Right lobe of liver (tissue), 6 donors: ENCODE results near the gene NFAT5. TPM values are rescaled to one million over a fixed set of nuclear protein-coding genes. Genes with fewer than 3 reads are reported as not detected.
"Not testable (repeated sequence)": the region's sequence is repeated elsewhere in the genome, so short reads cannot be mapped to it uniquely, and the experiment has no call there.

Source experiments
- ATAC-seq, 4 donors: fragments of 200-7000 bp; cut with Tn5 transposase; one replicate each; pipeline ENCODE4 v1.9.1; 2020; ENCODE audit warnings: mild to moderate bottlenecking in 4 of 4, moderate library complexity in 4 of 4
- DNase-seq, 3 donors: peaks; one replicate each; pipeline ENCODE4 v3.0.0-alpha.2; 2020
- H3K27ac ChIP-seq, 3 donors: fragments of 200-600 bp; one replicate each; pipeline ENCODE4 v1.8.0; 2022
- H3K27me3 ChIP-seq, 2 donors: fragments of 200-600 bp; one replicate each; pipeline ENCODE4 v1.8.0; 2022
- H3K36me3 ChIP-seq, 4 donors: fragments of 200-600 bp; sonication (generic) in 1 of 4; one replicate each; pipeline versions ENCODE4 v1.5.1 to v1.8.0; 2017 to 2022; ENCODE audit warnings: control low read depth in 1 of 4
- H3K4me1 ChIP-seq, 4 donors: fragments of 200-600 bp; sonication (generic) in 1 of 4; one replicate each; pipeline versions ENCODE4 v1.5.1 to v1.8.0; 2017 to 2022; ENCODE audit warnings: control low read depth in 1 of 4
- H3K4me3 ChIP-seq, 3 donors: fragments of 200-600 bp; one replicate each; pipeline ENCODE4 v1.8.0; 2022
- H3K9me3 ChIP-seq, 4 donors: fragments of 200-600 bp; sonication (generic) in 1 of 4; one replicate each; pipeline versions ENCODE4 v1.5.1 to v1.8.0; 2017 to 2022; ENCODE audit warnings: control low read depth in 1 of 4
- POLR2A ChIP-seq: fragments of 450-650 bp; IDR thresholded peaks from one replicate; pipeline ENCODE4 v1.6.1; 2017; ENCODE audit warnings: antibody characterized with exemption, mild to moderate bottlenecking
- WGBS: methylation state at CpG from one replicate; pipeline ENCODE4 v1.1.6; 2018; ENCODE audit warnings: low coverage, low lambda C conversion rate; ENCODE audit not compliant: insufficient coverage; ENCODE audit errors: missing lambda C conversion rate; 5-methylcytosine and 5-hydroxymethylcytosine counted together
- intact Hi-C, 2 donors: fragments of 100-400 bp; cut with DNase I; formaldehyde crosslinking; loops; one replicate each; pipeline versions ENCODE4 v1.11.2 to v1.14.1; 2022
- total RNA-seq, 6 experiments: library from RNA; depleted of rRNA in 2 of 6; stranded (reverse); fragments of >200 nt in 2 of 6; fragmentation: NEBNext Ultra II Directional in 3 of 6; extraction: Animal tissue kit (Norgen Biotek cat#: 25700) in 3 of 6; gene quantifications; one replicate each; pipeline versions ENCODE4 v1.1.0 to v1.2.4, GENCODE V29; 2016 to 2023
- TF ChIP-seq, protein P1 (sequence below), 4 donors: fragments of 200-600 bp in 3 of 4; fragments of 450-650 bp in 1 of 4; IDR thresholded peaks; one replicate each; pipeline versions ENCODE4 v1.5.1 to v1.8.0; 2016 to 2022; ENCODE audit warnings: antibody characterized with exemption in 4 of 4, mild to moderate bottlenecking in 2 of 4
- donor health status: DM: no; HTN: yes; CAD: no.
- donor health status: DM: no; HTN: no; CAD: no.
- donor health status: DM: no; HTN: no; CAD: no.
- donor health status: DM: no; HTN: yes; CAD: no.
- donor health status: DM: no; HTN: yes; CAD: no.

NFAT5 gene
- total RNA-seq, 6 experiments from 2014 or later, result 10.3 to 19.6 (median 14.8) TPM

DNA sequence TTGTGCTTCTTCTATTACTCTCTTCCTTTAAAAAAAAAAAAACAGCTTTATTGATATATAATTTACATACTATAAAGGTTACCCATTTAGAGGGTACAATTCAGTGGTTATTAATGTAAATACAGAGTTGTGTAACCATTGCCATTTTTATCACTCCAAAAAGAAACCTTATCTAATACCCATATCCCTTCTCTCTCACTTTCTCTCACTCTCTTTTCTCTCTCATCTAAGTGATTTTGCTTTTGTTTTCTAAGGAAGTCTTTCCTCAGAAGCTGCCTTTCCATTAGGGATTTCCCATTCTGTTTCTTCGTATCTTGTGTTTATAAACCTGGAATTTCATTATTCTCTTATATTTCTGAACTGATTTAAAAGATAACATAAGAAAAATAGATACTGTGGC is 55.5 kb downstream of the NFAT5 start:
- no peak for TF ChIP-seq POLR2A
- TF ChIP-seq, protein P1, sequence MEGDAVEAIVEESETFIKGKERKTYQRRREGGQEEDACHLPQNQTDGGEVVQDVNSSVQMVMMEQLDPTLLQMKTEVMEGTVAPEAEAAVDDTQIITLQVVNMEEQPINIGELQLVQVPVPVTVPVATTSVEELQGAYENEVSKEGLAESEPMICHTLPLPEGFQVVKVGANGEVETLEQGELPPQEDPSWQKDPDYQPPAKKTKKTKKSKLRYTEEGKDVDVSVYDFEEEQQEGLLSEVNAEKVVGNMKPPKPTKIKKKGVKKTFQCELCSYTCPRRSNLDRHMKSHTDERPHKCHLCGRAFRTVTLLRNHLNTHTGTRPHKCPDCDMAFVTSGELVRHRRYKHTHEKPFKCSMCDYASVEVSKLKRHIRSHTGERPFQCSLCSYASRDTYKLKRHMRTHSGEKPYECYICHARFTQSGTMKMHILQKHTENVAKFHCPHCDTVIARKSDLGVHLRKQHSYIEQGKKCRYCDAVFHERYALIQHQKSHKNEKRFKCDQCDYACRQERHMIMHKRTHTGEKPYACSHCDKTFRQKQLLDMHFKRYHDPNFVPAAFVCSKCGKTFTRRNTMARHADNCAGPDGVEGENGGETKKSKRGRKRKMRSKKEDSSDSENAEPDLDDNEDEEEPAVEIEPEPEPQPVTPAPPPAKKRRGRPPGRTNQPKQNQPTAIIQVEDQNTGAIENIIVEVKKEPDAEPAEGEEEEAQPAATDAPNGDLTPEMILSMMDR (IDR thresholded peaks at IDR 0.05), result no peak
- Histone ChIP-seq H3K36me3 (no peaks in the 10 kb centered on the region), H3K27ac (no peak overlapping the region), H3K4me3 (no peak overlapping the region), H3K27me3 (no peaks in the 10 kb centered on the region), H3K9me3 (no peaks in the 10 kb centered on the region), H3K4me1 (no peaks in the 10 kb centered on the region)
- ATAC-seq, result no peak
- DNase-seq, result no peak
- intact Hi-C loops, result no loop called here
- 83% methylated on average over 1 of the region's 1 CpG for WGBS

DNA sequence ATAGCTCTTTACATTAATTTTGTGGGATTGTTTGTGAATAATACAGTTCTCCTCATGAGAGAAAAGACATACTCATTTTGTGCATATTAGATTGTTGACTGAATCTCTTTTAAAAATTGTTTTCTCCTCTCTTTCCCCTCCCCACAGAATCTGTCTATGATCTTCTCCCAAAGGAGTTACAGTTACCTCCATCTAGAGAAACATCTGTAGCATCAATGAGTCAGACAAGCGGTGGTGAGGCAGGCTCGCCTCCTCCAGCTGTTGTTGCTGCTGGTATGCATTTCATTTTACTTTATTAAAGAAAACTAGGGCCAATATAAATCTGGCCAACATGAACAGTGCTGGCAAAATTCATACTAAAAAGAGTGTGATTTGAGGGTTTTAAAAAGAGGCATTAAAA is 60.5 kb downstream of the NFAT5 start:
- Histone ChIP-seq H3K27me3 (no peaks in the 10 kb centered on the region), H3K36me3 (no peaks in the 10 kb centered on the region), H3K4me3 (no peak overlapping the region), H3K27ac (no peak overlapping the region), H3K4me1 (no peaks in the 10 kb centered on the region), H3K9me3 (no peaks in the 10 kb centered on the region)
- DNase-seq (no peak), ATAC-seq (no peak)
- WGBS, result 88% methylated on average over 2 of the region's 2 CpGs
- TF ChIP-seq POLR2A, result no peak
- TF ChIP-seq, protein P1 (IDR thresholded peaks at IDR 0.05), result no peak
- intact Hi-C loops, result no loop called here

DNA sequence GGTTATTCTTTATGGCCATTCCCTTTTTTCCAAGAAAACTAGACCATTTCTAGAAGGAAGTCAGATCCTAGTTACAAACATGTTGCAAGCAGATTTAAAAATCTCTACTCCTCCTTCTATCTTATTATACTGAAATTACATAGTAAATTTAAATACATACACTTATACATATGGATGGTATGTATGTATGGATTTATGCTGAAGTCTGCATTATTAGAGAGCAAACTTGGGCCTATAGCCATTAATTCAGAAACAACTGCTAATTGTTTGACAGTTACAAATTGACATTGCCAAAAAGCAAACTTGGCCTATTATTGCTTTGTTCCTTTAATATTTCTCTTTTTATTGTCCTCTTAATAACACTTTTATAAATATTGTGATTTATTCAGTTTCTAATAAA is 67.1 kb downstream of the NFAT5 start:
- no peaks in the 10 kb centered on the region for H3K9me3 ChIP-seq
- no peak for ATAC-seq
- no peak overlapping the region for H3K27ac ChIP-seq
- intact Hi-C loops, result no loop called here
- DNase-seq, result no peak
- TF ChIP-seq, protein P1 (IDR thresholded peaks at IDR 0.05), result no peak
- TF ChIP-seq POLR2A, result no peak
- H3K36me3 ChIP-seq, result peaks cover 0 to 8% (median 3%) of the 10 kb centered on the region in 4 donors
- no peak overlapping the region for H3K4me3 ChIP-seq
- H3K4me1 ChIP-seq, result no peaks in the 10 kb centered on the region
- H3K27me3 ChIP-seq, result no peaks in the 10 kb centered on the region

DNA sequence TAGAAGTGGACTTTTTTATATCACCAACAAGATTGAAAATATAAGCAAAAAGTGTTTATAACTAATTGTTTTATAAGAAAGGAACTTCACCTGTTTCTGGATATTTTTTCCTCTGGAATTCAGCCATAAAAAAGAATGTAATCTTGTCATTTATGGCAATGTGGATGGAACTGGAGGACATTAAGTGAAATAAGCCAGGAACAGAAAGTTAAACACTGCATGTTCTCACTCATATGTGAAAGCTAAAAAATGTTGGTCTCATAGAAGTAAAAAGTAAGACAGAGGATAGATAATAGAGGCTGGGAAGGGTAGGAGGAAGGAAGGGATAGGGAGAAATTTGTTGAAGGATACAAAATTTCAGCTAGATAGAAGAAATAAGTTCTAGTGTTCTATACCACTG is 67.6 kb downstream of the NFAT5 start:
- ATAC-seq, result no peak
- Histone ChIP-seq H3K27me3 (no peaks in the 10 kb centered on the region), H3K36me3 (peaks cover 0 to 8% (median 3%) of the 10 kb centered on the region in 4 donors)

DNA sequence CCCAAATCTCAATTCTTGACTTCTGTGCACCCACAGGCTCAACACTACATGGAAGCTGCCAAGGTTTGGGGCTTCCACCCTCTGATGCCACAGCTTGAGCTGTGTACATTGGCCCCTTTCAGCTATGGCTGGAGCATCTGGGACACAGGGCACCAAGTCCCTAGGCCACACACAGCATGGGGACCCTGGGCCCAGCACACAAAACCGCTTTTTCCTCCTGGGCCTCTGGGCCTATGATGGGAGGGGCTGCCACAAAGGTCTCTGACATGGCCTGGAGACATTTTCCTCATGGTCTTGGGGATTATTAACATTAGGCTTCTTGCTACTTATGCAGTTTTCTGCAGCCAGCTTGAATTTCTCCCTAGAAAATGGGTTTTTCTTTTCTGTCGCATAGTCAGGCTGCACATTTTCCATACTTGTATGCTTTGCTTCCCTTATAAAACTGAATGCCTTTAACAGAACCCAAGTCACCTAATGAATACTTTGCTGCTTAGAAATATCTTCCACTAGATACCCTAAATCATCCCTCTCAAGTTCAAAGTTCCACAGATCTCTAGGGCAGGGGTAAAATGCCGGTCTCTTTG is 70.9 kb downstream of the NFAT5 start:
- H3K27me3 ChIP-seq, H3K4me3 ChIP-seq, H3K9me3 ChIP-seq, intact Hi-C loops, H3K27ac ChIP-seq, ATAC-seq, DNase-seq, H3K36me3 ChIP-seq, H3K4me1 ChIP-seq: not testable (repeated sequence)
- WGBS, result 100% methylated on average over 2 of the region's 3 CpGs

More for the DNA sequence above, 67.6 kb downstream of the NFAT5 start:
- intact Hi-C loops, result no loop called here
- H3K4me3 ChIP-seq, result no peak overlapping the region
- TF ChIP-seq POLR2A, result no peak
- TF ChIP-seq, protein P1 (IDR thresholded peaks at IDR 0.05), result no peak
- no peaks in the 10 kb centered on the region for H3K9me3 ChIP-seq
- no peak overlapping the region for H3K27ac ChIP-seq
- DNase-seq, result no peak
- H3K4me1 ChIP-seq, result no peaks in the 10 kb centered on the region

DNA sequence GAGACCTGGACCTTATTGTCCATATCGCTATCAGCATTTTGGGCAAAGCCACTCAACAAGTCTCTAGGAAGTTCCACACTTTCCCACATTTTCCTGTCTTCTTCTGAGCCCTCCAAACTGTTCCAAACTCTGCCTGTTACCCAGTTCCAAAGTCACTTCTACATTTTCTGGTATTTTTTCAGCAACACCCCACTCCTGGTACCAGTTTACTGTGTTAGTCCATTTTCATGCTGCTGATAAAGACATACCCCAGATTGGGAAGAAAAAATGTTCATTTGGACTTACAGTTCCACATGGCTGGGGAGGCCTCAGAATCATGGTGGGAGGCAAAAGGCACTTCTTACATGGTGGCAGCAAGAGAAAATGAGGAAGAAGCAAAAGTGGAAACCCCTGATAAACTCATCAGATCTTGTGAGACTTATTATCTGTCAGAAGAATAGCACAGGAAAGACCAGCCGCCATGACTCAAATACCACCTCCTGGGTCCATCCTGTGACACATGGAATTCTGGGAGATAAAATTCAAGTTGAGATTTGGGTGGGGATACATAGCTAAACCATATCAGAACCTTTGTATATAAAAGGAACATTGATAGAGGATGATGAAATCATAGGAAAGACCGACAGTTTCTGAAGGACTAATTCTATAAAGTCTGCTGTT is 71.6 kb downstream of the NFAT5 start:
- H3K9me3 ChIP-seq, ATAC-seq, H3K36me3 ChIP-seq, H3K4me1 ChIP-seq, H3K27me3 ChIP-seq, DNase-seq, H3K27ac ChIP-seq, H3K4me3 ChIP-seq, intact Hi-C loops: not testable (repeated sequence)
- WGBS, result 93% methylated on average over 3 of the region's 3 CpGs

DNA sequence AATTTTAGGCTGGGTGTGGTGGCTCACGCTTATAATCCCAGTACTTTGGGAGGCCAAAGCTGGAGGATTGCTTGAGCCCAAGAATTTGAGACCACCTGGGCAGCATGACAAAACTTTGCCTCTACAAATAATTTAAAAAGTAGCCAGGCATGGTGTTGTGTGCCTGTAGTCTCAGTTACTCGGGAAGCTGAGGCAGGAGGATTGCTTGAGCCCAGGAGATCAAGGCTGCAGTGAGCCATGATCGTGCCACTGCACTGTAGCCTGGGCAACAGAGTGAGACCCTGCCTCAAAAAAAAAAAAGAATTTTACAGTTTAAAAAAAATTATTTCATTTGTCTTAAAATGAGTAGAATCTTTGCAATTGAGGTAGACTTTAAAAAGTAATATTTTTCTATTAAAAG is 78.2 kb downstream of the NFAT5 start:
- H3K9me3 ChIP-seq, H3K27ac ChIP-seq, H3K27me3 ChIP-seq, DNase-seq, H3K4me3 ChIP-seq, ATAC-seq, H3K4me1 ChIP-seq, intact Hi-C loops: not testable (repeated sequence)
- 100% methylated on average over 1 of the region's 3 CpGs for WGBS
- peaks cover 0 to 13% (median 1%) of the 10 kb centered on the region in 4 donors for H3K36me3 ChIP-seq
